Esophagus muscularis mucosa (tissue), 4 donors: ENCODE results near the gene TMA7B.

ENCODE experiments used
- CTCF ChIP-seq, 3 experiments: fragments of 200-600 bp in 2 of 3; fragments of 450-650 bp in 1 of 3; sonication (generic) in 2 of 3; IDR thresholded peaks; one replicate each; pipeline ENCODE4 v1.5.1; 2017 to 2019; ENCODE audit warnings: antibody characterized with exemption in 3 of 3, mild to moderate bottlenecking in 2 of 3, moderate library complexity in 1 of 3
- EP300 ChIP-seq: sonication (generic); formaldehyde crosslinking; IDR thresholded peaks from one replicate; pipeline ENCODE4 v1.6.1; 2017; ENCODE audit warnings: antibody characterized with exemption
- POLR2A ChIP-seq: fragments of 450-650 bp; IDR thresholded peaks from one replicate; pipeline ENCODE4 v1.6.1; 2017; ENCODE audit warnings: antibody characterized with exemption, moderate library complexity, mild to moderate bottlenecking, low read depth
- POLR2AphosphoS5 ChIP-seq, 2 donors: sonication (generic); formaldehyde crosslinking; IDR thresholded peaks; one replicate each; pipeline ENCODE4 v1.6.1; 2017; ENCODE audit warnings: antibody characterized with exemption in 2 of 2

GRCh38 chr22:39953101-39953500, 7.1 kb upstream of the TMA7B start:
- TF ChIP-seq CTCF (IDR thresholded peaks at IDR 0.05) (no peak), EP300 (no peak), POLR2AphosphoS5 (IDR thresholded peaks at IDR 0.05) (no peak), POLR2A (no peak)
